ENCODE results near the gene PITPNM3. TPM values are rescaled to one million over a fixed set of nuclear protein-coding genes. Genes with fewer than 3 reads are reported as not detected.

Gene PITPNM3
- total RNA-seq, 1 experiment from 2014 or later: 4.2 TPM

DNA sequence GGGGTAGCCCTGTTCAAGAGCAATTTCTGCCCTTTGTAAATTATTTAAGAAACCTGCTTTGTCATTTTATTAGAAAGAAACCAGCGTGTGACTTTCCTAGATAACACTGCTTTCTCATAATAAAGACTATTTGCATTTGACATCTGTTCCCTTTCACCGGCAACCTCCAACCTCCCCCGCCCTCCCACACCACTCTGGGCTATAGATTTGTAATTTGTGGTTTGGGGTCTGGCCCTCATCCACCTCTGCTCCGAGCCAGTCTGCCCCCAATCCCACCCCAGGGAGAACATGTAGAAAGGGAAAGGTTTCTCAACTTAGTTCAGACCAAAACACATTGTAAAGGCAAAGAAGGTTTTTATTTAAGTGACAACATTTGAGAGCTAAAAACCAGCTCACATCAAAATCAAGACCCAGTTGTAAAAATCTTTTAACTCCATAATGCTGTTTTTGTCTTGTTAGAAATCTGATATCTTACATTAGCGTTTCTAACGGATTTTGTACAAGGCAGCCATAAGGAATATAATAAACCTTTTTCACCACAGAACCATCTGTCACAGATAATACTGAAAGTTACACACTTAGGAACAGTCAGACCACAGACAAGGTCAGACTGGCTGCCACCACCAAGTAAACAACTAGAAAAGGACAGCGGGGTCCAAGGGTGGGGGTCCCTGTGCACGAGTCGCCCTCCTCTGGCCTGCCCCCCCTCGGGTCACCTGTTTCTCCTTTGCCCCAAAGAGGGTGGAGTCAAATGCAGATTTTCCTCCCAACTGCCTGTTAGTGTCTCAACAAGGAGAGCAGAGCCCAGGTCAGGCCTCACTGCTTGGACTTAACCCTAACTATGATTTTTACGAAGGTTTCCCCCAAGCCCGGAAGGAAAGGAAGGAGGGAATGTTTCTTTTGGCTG, 105.2 kb downstream of the PITPNM3 start:
- Histone ChIP-seq H3K9me2 (ENCODE audit: insufficient read depth) (no peaks in the 10 kb centered on the region), H3K4me2 (ENCODE audit: low read length) (no peak overlapping the region), H3K9ac (ENCODE audit: low read length) (no peak overlapping the region), H3K4me3 (replicated peaks in 1 of 2; ENCODE audit: low read depth in 1 of 2, low read length in 2 of 2) (no peak overlapping the region), H2AFZ (ENCODE audit: low read depth, low read length, poor library complexity, severe bottlenecking) (no peak overlapping the region), H3K79me2 (ENCODE audit: insufficient read depth, low read length) (no peaks in the 10 kb centered on the region), H3K27ac (ENCODE audit: low read depth, low read length) (no peak overlapping the region), H3K4me1 (ENCODE audit: control insufficient read depth in 1 of 2, insufficient read depth in 2 of 2, low read length in 2 of 2) (no peaks in the 10 kb centered on the region), H3K36me3 (ENCODE audit: control insufficient read depth in 1 of 2, insufficient read depth in 2 of 2, low read length in 2 of 2) (peaks cover 15 to 18% of the 10 kb centered on the region in 2 experiments; a peak in 3 of 4 replicates), H4K20me1 (ENCODE audit: insufficient read depth) (no peaks in the 10 kb centered on the region), H3K27me3 (ENCODE audit: insufficient read depth, low read length) (no peaks in the 10 kb centered on the region), H3K9me3 (ENCODE audit: control insufficient read depth in 1 of 2, insufficient read depth in 1 of 2, low read depth in 1 of 2, low read length in 2 of 2) (no peaks in the 10 kb centered on the region)
- no peak for DNase-seq (ENCODE audit: low read depth, low spot score)
- TF ChIP-seq JUND (IDR thresholded peaks at IDR 0.05): no peak
- TF ChIP-seq CEBPB (IDR thresholded peaks at IDR 0.05; ENCODE audit: low read depth): no peak
- TF ChIP-seq, protein P1, sequence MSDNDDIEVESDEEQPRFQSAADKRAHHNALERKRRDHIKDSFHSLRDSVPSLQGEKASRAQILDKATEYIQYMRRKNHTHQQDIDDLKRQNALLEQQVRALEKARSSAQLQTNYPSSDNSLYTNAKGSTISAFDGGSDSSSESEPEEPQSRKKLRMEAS (IDR thresholded peaks at IDR 0.05): no peak
- TF ChIP-seq, protein P2, sequence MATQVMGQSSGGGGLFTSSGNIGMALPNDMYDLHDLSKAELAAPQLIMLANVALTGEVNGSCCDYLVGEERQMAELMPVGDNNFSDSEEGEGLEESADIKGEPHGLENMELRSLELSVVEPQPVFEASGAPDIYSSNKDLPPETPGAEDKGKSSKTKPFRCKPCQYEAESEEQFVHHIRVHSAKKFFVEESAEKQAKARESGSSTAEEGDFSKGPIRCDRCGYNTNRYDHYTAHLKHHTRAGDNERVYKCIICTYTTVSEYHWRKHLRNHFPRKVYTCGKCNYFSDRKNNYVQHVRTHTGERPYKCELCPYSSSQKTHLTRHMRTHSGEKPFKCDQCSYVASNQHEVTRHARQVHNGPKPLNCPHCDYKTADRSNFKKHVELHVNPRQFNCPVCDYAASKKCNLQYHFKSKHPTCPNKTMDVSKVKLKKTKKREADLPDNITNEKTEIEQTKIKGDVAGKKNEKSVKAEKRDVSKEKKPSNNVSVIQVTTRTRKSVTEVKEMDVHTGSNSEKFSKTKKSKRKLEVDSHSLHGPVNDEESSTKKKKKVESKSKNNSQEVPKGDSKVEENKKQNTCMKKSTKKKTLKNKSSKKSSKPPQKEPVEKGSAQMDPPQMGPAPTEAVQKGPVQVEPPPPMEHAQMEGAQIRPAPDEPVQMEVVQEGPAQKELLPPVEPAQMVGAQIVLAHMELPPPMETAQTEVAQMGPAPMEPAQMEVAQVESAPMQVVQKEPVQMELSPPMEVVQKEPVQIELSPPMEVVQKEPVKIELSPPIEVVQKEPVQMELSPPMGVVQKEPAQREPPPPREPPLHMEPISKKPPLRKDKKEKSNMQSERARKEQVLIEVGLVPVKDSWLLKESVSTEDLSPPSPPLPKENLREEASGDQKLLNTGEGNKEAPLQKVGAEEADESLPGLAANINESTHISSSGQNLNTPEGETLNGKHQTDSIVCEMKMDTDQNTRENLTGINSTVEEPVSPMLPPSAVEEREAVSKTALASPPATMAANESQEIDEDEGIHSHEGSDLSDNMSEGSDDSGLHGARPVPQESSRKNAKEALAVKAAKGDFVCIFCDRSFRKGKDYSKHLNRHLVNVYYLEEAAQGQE (IDR thresholded peaks at IDR 0.05; ENCODE audit: low read depth): no peak
- TF ChIP-seq TCF7L2 (IDR thresholded peaks at IDR 0.05; ENCODE audit: borderline replicate concordance, extremely low read depth, insufficient read depth, insufficient read length): no peak
- TF ChIP-seq RAD21 (IDR thresholded peaks at IDR 0.05; ENCODE audit: low read depth): no peak
- TF ChIP-seq YY1 (IDR thresholded peaks at IDR 0.05; ENCODE audit: extremely low read depth, insufficient replicate concordance, low read depth, low read length): no peak
- no peak for TF ChIP-seq ZBTB33 (IDR thresholded peaks at IDR 0.05; ENCODE audit: extremely low read depth, insufficient replicate concordance, low read length)
- no peak for TF ChIP-seq SRF (IDR thresholded peaks at IDR 0.05; ENCODE audit: low read depth)
- TF ChIP-seq FOSL1 (IDR thresholded peaks at IDR 0.05; ENCODE audit: low read depth): no peak
- no peak for TF ChIP-seq SIN3A (IDR thresholded peaks at IDR 0.05; ENCODE audit: low read depth)
- TF ChIP-seq SP1 (IDR thresholded peaks at IDR 0.05; ENCODE audit: low read depth): no peak
- TF ChIP-seq ELF1 (IDR thresholded peaks at IDR 0.05; ENCODE audit: borderline replicate concordance, low read depth): no peak
- ATAC-seq: no peak
- RAD21 ChIA-PET (ENCODE audit: low non-redundant PET in 1 of 2, low total read pairs in 2 of 2, uncharacterized antibody in 2 of 2, unreplicated experiment in 2 of 2): no interaction called here
- BruUV-seq (replicated peaks): no TSS peak
- intact Hi-C loops (cut with micrococcal nuclease): no loop called here
- CTCF ChIA-PET: no interaction called here
- POLR2A ChIA-PET: no interaction called here

Measured in HCT116 (cell line).